GM20431 (cell line): Measurements from ENCODE around the gene C7orf25.
"Not testable (repeated sequence)": the region's sequence is repeated elsewhere in the genome, so short reads cannot be mapped to it uniquely, and the experiment has no call there.

Source experiments
- in situ Hi-C: fragments of 300-500 bp; cut with MseI, MboI; formaldehyde crosslinking; loops from one replicate; pipeline ENCODE4 v1.15.0; 2020; ENCODE audit warnings: low sequenced_read_pairs; ENCODE audit not compliant: unreplicated experiment

Gene C7orf25

GRCh38 chr7:42885183-42885582 is 26.7 kb downstream of the C7orf25 start:
- in situ Hi-C loops, result not testable (repeated sequence)

GRCh38 chr7:42883950-42884349 is 27.9 kb downstream of the C7orf25 start:
- in situ Hi-C loops, result no loop called here

GRCh38 chr7:42880392-42880791 is 31.5 kb downstream of the C7orf25 start:
- in situ Hi-C loops, result no loop called here

DNA sequence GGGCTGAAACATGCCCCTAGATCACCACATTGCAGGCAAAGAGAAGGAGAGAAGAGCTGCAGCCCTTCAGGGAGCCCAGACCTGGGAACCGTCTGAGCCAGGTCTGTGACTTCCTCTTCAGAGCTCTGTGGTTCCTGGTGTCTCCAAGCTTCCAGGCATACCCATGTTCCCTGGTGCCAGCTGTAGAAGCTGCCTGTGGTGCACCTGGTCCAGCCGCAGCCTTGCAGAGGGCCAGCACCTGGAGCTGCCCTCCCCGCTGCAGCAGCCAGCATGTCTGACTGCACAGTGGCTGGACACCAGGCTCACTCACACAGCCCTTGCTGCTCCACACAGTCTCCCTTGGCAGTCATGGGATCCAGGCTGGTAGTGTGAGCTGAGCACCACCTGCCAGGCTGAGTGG is 33.6 kb downstream of the C7orf25 start:
- in situ Hi-C loops, result no loop called here

DNA sequence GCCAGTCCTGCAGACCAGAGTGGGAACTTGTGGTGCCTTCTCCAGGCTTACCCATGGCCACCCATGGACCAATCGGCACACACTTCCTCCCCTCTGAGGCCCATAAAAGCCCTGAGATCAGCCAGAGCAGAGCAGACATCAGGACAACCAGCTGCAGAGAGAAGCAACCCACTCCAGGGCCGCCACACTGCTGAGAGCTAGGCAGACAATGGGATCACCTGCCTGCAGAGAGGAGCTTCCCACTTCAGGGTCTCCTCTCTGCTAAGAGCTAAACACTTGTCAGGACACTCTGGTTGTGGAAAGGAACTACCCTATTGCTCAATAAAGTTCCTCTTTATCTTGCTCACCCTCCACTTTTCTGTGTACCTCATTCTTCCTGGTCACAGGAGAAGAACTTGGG is 34.0 kb downstream of the C7orf25 start:
- in situ Hi-C loops, result no loop called here

DNA sequence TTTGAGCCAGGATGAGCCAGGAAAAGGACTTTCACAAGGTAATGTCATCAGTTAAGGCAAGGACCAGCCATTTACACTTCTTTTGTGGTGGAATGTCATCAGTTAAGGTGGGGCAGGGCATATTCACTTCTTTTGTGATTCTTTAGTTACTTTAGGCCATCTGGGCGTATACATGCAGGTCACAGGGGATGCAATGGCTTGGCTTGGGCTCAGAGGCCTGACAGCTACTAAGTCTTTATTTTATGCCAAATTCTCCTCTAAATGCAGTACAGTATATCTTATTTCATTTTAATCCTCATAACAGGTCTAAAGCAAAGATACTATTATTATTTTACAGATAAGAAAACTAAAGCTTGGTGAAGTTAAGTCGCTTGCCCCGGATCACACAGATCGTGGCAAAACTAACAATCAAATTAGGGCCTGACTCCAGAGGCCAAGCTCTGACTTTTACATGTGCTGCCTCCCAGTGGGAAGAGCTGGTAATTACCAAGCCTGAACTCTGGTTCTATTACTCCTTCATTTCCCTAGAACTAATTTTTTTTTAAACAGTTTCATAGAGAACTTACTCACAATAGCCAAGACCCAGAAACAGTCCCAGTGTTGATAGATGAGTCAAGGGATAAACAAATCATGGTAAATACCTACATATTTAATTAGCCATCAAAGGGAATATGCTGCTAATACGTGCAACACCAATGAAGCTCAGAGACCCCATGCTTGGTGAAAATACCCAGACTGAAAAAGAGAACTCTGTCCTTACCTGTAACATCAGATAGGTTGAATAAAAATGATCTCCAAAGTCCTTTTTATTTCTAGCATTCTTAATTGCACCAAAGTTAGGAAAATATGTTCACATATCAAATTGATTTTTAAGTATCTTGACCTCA is 35.4 kb downstream of the C7orf25 start:
- in situ Hi-C loops, result no loop called here

- in situ Hi-C loops, result no loop called here
Observed at GRCh38 chr7:42869131-42870020, 42.5 kb downstream of the C7orf25 start.

DNA sequence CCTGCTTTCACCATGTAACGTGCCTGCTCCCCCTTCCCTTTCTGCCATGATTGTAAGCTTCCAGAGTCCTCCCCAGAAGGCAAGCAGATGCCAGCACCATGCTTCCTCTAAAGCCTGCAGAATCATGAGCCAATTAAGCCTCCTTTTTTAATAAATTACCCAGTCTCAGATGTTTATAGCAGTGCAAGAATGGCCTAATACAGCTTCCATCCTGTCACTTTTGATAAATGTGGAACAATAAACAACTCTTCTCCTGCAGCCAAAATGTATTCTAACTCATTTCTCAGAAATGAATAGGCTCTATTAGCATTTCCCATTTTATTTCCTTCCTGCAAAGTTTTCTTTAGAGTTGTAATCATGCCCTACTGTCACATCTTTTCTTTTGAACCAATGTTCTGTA is 43.4 kb downstream of the C7orf25 start:
- in situ Hi-C loops, result no loop called here
